HG03378 (cell line): ENCODE results near the gene CYTH1.
"Not testable (repeated sequence)": the region's sequence is repeated elsewhere in the genome, so short reads cannot be mapped to it uniquely, and the experiment has no call there.

Experiments
- ATAC-seq: cut with Tn5 transposase; IDR thresholded peaks from one replicate; pipeline ENCODE4 v1.9.1; 2021; ENCODE audit warnings: mild to moderate bottlenecking, moderate library complexity; ENCODE audit not compliant: unreplicated experiment

CYTH1 gene

DNA sequence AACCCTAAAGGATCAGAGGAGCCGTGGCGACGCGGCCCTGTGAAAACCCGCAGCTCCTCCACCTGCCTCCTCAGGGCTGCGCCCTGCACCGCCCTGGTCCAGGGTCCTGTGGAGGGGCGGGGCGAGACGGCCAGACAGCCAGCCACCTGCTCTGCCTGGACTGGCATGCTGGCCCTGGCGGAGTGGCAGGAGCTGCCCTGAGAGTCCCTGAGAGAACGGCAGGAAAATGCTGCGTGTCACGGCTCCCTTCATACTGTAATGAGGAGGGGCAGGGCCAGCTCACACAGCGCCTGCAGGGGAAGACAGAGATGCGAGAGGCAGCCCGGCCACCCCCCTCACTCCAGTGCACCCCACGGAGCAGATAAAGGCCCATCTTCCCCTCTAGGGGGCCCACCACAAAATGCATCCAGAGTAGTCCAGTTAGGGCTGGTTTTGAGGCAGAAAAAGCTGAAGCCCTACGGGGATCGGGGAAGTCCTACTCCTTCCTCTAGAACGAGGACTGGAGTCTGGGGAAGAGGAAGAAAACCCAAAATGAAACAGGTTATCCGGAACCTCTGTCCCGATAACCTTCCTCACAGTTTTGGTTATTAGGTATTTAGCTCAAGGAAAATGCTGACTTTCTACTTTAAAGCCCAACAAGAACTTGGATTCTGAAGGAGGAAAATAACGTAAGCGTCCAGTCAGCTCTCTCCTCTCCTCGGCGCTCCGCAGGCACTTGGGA, 107.3 kb downstream of the CYTH1 start:
- no peak for ATAC-seq

DNA sequence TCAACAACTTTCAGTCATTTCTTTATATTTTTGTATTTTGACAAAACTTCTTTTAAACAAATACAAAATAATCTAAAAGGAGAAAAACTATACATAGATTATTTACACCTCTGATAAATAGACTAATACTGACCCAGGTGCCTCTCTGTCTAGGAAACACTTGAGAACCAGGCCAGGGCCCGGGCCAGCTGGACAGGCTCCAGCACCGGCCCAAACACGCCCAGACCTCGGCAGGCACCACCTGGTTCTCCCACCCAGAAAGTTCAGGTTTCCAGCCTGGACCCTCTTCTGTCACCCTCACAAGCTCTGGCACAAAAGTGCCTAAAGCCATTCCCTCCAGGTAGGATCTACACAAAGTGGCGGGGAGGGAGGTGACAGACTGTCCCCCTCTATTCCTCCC, 107.9 kb downstream of the CYTH1 start:
- ATAC-seq, result no peak

DNA sequence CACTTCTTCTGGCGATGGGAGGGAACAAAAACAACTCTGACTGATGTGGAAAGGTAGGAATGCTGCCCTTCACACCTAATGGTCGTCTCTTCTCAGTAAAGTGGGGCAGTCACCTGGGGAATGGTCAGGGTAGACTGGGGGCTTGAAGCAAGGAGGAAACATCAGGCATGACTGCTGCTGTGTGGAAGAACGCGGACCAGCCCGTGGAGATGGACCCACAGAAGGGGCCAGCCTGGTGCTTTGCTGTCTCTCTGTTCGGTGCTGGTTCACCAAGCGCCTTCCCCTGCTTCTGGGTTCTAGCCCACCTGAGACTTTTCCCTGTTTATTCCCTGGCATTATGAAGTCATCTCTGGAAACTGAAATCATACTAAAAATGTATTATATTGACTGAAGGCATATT, 108.7 kb downstream of the CYTH1 start:
- ATAC-seq, result no peak

DNA sequence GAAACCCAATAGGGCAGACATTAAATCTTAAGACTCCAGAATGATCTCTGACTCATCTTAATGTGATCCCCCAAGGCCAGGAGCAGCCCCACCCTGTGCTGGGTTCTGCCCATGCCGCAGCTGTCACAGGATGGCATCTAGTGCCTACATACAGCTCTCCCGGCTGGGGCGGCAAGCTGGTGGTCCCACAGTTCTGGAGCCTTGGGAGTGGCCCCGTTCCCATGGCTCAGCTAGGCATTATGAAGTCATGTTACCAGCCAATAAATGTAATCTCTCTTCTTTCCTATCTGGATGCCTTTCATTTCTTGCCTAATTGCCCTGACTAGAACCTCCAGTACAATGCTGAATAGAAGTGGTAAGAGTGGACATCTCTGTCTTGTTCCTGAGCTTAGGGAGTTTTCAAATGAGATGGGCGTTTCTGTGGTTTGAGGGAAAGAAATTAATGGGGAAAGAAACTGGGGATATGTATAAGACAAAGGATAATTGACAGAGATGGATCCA, 109.2 kb downstream of the CYTH1 start:
- ATAC-seq, result no peak

DNA sequence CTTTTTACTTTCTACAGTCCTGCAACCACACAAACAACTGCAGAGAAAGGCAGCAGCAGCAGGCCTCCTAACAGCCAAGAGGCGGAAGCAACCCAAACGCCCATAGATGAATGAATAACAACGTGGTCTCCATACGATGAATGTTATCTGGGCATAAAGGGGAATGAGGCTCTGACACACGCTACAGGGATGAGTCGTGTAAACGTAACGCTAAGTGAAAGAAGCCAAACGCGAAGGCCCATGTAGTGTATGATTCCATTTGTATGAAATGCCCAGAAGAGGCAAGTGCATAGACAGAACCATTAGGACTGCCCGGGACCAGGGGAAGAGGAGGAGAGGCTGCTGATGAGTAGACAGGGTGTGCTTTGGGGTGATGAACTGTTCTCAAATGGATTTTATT, 110.1 kb downstream of the CYTH1 start:
- no peak for ATAC-seq

DNA sequence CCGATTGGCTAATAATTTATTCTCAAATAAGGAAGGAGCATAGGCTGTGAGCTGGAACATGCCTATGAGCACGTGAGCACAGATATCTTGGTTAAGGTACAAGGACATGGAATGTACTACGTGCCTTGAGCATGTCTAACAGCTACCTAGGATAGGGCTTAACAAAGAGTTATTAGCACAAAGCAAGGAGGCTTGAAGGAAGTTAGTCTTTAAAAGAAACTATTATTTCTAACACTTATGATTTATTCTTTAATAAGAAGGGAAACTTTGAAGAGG, 110.4 kb downstream of the CYTH1 start:
- ATAC-seq, result not testable (repeated sequence)

DNA sequence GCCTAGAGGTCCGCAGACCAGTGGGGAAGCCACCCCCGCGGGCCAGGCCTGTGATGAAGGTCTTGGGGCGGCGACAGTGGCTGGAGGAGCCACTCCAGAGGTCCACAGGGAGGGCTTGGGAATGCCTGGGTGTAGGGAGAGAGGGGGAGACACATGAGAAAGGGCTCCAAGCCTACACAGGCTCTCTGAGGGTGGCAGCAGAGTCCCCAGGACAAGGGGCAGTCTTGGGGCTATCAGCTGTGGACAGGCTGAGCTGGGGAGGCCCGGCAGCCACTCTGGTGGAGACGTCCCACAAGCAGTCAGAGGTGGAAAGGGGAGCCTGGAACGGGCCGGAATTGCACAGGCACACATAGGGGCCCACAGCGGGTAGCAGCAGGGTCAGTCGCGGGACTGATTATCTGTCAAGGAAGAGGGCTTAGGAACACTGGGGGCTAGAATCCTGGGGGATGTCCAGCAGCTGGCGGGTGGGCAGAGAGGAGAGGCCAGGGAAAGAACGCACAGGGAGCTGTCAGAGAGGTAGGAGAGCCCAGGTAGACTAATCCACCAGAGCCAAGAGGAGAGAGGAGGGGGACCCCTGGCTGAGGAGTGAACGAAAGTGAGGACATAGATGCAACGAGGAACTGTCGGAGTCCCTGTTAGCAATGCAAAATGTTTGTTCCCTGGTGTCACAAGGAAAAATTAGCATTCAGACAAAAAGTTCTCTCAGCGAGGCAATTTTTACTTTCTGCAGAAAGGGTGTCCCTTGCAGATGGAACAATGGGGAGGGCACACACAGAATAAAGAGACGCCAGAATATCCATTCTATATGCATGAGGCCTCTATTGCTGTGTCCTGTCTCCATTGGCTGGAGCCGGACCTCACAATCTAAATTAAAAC, 111.0 kb downstream of the CYTH1 start:
- ATAC-seq, result no peak

DNA sequence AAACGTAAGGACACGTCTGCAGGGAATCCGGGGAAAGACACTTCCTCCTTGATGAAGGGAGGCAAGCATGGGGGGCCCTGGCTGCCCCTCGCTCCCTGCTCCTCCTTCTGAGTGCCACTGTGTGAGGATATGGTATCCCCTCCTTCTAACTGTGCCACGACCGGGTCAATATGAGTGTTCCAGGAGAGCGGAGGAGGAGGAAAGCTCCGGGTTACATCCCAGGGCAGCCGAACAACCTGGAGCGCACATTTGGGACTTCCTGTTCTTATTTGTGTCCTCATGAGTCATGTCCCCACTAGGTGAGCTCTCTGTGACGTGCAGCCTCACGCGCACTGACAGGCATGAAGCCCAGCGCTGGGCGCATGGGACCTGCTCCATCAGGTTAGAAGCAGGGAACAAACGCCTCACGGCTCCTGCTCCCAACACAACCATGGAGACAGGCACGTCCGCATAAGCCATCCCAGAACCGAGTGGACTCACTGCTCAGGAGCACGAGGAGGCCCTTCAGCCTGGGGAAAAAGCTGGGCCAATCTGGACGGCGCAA, 112.0 kb downstream of the CYTH1 start:
- ATAC-seq, result no peak

DNA sequence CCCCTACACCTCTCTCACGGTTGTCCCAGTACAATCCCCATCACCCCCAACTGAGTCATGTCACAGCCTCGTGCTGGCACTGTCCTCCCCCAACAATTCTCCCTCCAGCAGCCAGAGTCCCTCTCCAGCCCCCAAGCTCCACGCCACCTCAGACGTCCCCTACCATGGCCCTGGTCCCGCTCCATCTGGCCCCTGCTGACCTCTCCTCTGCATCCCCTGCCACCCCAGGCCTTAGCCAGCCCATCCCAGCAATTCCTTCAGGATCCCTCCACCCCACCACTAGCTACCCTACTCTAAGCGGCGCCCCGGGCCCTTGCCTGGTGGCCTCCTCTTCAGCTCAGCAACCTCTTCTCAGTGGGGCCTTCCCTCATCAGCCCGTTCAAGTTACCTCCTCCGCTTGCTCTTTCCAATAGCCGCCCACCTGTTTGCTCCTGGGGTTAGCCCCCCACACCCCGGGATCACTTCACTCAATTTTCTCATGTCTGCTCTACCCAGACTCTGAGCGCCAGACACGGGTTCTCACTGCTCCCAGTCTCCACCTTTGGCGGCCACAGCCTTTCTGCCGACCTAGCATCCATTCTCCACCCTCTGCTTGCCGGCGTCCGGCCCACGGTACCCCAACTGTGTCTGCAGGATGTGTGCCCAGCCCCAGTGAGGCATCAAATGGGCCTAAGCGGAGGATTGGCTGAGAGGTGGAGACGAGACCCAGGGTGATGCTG, 112.7 kb downstream of the CYTH1 start:
- ATAC-seq, result no peak

DNA sequence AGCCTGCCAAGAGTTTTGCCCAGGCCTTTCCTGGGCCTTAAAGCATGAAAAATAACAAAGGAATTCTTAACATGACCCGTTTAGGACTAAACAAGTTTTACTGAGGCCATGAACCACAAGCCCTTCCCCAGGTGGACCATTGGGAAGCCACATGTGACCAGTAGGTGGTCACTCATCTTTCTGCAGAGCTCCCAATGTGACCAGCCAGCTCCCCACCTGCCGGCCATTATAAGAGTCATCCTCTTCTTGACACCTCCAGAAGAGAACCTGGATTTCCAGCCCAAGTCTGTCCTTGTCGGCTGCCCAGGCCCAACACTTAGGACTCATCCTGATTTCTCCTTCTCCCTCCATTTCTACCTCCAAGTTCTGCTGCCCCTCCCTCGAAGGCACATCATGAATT, 113.2 kb downstream of the CYTH1 start:
- ATAC-seq, result no peak

DNA sequence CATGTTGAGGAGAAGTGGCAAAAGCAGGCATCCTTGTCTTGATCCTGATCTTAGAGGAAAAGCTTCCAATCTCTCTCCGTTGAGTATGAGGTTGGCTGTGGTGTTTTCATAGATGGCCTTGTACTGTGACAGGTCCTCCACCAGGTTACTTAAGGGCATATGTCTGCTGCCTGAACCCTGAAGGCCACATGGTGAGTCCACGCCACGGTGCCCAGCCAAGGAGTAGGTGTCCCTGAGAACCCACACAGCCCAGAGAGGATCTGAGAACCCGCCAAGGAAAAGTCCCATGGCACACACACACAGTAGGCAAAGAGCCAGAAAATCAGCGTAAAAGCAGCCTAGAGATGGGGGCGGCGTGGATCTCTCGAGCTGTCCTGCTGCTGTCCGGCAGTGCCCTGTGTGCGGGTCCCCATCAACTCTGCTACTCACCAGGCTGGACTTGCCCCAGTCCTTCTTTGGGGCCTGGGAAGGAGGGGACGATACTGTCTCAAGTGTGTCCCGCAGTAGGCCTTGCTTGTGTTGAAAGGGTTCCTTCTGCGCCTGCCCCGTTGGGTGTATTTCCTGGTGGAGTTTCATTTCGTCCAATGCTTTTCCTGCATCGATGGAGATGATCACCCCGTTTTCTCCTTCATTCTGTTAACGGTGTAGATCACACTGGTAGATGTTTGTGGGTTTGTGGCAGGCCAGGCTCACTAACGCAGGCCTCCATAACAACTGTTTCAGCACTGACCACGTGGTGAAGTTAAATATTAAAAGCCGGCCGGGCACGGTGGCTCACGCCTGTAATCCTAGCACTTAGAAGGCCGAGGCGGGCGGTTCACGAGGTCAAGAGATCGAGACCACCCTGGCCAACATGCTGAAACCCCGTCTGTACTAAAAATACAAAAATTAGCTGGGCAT, 114.1 kb downstream of the CYTH1 start:
- no peak for ATAC-seq

DNA sequence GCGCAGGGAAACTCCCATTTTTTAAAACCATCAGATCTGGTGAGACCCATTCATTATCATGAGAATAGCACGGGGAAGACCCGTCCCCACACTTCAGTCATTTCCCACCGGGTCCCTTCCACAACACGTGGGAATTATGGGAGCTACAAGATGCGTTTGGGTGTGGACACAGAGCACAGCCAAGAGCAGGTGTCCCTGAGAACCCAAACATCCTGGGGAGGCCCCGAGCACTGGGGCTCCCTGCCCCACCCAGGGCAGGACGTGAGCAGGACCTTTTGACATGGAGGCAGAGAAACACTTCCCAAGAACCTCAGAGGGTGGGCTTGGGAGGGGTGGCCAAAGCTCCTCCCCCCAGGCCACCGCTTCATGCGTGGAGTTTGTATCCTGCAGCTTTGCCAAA, 115.0 kb downstream of the CYTH1 start:
- ATAC-seq, result no peak

DNA sequence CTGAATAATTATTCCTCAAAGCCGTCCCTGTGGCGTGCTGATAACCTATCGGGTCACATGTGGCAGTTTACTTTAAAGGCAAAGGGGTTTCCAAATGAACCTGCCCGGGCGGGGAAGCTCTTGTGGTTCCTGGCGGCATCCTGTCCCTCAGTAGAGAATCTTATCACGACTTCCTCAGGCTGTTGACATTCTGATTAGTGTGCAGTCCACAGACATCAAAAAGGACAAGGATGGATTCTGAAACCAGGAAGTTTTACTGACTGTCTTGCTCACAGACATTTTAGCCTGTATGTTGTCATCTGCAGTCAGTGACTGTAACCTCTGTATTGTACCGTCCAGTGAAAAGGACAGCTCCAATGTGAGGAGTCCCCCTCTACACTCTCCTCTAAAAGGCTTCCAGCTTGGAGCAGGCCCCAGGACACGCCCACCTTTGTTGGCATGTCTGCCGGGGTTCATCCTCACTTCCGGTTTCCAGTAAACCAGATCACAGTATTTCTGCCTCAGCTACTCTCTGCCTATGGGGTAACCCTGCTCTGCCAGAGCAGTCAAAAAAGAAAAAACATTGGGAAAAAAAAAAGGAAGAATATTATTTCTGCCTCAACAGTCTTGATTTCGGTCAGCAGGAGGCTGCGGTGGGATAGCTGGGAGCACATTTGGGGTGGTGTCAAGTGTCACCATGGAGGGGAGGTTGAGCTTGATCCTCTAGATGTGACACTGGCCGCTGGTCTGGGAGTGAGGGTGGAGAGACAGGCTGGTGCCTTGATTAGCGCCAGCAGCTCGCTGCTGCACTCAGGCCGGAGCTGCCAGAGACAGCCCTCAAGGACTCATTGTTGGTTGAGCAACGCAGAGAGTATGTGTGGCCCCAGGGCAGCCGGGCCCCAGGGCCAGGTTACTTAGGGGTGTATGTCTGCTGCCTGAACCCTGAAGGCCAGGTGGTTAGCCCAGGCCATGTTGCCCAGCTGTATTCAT, 115.8 kb downstream of the CYTH1 start:
- no peak for ATAC-seq

DNA sequence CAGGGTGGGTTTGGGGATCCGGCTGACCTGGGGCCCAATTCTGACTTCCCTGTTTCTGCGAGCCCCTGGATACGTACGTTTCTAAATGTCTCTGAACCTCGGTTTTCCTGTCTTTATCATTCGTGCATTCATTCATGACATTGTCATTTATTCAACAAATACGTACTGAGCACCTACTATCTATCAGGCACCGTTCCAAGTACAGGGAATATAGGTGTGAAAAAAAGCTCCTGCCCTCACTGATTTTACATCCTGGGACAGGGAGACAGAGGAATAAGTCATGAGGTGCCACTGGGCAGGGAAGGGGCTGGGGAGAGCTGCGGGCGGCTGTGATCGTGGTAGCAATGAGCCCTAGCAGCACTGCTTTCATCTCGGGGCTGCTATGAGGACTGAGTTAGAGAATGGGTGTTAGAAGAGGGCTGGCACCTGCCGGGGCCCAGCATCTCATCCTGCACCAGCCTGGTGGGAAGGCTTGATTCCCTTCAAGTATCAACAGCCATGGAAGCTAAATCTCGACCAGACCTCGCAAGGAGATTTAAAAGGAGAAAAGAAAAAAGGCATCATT, 116.6 kb downstream of the CYTH1 start:
- ATAC-seq, result no peak

DNA sequence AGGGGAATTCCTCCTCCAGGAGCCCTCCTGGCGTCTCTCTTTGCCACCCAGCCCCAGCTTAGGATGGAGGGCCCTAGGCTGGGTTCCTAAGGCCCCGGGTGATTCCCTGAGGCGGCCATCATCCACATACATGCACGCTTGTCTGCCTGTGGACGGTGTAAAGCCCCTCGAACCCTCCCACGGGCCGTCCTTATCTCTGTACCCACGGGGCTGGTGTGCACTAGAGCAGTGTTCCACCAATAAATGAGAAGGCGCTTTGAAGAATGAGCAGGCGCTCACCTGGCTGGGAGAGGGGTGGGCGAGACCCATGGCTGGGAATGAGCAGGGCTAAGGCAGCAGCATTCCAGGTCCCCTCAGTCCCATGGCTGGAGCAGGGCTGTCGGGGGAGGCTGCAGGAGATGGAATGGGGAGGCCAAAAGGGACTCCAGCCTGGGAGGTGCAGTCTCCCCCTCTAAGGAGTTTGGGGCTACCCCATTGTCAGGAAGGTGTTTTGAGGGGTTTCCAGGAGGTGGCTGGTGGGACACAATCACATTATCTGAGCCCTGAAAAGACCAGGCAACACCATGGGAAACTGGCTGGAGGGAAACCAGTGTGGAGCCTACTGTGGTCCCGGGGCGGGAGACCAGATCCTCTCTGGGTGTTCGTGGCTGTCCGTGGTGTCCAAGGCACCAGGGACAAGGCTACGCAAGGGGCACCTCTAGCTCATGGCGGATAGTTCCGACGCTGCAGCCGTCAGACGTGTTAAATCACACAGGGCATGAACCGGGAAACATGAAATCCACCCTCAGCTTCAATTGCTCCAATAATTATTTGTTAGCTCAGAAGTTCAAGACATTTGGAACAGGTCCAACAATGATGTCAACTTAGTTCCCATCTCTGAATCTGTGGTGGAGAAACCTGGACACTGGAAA, 117.3 kb downstream of the CYTH1 start:
- ATAC-seq, result no peak

DNA sequence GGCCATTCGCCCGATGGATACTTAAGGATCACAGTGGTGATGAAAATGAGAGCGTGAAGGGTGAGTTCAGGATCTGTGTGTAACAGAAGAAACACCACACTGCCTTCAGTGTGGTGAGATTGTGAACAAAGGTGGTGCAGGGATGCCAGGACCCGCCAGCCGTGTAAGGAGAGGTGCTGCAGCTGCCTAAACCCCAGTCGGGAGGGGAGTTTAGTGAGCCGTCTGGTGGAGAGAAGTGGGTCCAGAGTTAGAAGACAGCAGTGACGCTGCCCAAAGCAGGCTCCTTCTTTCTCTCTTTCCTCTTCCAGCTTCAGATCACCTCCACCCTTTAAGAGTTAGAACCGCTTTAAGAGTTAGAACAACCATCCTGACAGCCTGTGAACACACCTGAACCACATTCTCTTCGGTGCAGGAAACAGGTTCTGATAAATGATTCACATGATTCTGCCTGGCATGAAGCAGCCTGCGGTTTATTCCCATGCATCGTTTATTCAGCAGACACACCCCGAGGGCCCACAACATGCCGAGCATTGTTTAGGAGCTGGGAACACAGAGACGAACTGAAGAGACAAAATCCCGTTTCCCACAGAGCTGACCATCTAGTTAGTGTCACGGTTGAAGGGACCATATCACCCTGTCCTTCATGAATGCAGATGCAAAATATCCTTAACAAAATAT, 120.8 kb downstream of the CYTH1 start:
- ATAC-seq, result no peak

DNA sequence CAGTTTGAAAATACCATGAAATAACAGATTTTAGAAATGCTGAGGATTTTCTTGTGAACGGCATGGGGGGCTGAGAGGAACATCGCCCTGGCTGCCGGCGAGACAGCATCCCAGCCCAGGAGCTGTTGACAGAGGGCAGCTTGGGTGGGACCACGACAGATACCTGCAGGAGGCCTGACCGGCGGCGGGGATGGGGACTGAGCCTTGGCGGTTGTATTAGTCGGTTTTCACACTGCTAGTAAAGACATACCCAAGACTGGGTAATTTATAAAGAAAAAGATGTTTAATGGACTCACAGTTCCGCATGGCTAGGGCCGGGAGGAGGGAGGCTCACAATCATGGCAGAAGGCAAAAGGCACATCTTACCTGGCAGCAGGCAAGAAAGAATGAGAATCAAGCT, 122.5 kb downstream of the CYTH1 start:
- ATAC-seq, result no peak
